ENCODE measurements around the gene TMEM63C. TPM values are rescaled to one million over a fixed set of nuclear protein-coding genes. Genes with fewer than 3 reads are reported as not detected.

The TMEM63C gene
- total RNA-seq, 4 donors from 2014 or later: 0.98 to 1.9 TPM; not detected in 2

DNA sequence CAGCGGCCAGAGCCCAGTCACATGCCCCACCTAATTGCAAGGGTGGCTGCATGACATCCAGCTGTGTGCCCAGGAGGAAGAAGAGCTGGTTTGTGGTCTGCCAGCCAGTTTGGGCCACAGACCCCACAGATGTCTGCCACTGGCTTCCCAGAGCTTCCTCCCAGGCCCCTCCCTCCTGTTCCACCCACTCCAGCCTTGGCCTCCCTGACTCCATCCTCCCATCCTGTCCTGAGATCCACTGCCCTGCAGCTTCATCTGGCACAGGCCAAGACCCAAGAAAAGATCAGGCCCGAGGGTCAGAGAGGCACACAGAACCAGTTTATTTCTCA is 83.6 kb downstream of the TMEM63C start:
- no peaks in the 10 kb centered on the region for H3K36me3 ChIP-seq
- H3K27me3 ChIP-seq: no peaks in the 10 kb centered on the region
- no peak for TF ChIP-seq POLR2A (IDR thresholded peaks at IDR 0.05)
- TF ChIP-seq, protein P1, sequence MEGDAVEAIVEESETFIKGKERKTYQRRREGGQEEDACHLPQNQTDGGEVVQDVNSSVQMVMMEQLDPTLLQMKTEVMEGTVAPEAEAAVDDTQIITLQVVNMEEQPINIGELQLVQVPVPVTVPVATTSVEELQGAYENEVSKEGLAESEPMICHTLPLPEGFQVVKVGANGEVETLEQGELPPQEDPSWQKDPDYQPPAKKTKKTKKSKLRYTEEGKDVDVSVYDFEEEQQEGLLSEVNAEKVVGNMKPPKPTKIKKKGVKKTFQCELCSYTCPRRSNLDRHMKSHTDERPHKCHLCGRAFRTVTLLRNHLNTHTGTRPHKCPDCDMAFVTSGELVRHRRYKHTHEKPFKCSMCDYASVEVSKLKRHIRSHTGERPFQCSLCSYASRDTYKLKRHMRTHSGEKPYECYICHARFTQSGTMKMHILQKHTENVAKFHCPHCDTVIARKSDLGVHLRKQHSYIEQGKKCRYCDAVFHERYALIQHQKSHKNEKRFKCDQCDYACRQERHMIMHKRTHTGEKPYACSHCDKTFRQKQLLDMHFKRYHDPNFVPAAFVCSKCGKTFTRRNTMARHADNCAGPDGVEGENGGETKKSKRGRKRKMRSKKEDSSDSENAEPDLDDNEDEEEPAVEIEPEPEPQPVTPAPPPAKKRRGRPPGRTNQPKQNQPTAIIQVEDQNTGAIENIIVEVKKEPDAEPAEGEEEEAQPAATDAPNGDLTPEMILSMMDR (IDR thresholded peaks at IDR 0.05): no peak
- H3K27ac ChIP-seq: no peak overlapping the region
- H3K9me3 ChIP-seq: no peaks in the 10 kb centered on the region
- H3K4me3 ChIP-seq: no peak overlapping the region
- intact Hi-C loops (cut with DNase I; ENCODE audit: low total_unique reads): no loop called here
- no peak for DNase-seq
- H3K4me1 ChIP-seq: no peaks in the 10 kb centered on the region

DNA sequence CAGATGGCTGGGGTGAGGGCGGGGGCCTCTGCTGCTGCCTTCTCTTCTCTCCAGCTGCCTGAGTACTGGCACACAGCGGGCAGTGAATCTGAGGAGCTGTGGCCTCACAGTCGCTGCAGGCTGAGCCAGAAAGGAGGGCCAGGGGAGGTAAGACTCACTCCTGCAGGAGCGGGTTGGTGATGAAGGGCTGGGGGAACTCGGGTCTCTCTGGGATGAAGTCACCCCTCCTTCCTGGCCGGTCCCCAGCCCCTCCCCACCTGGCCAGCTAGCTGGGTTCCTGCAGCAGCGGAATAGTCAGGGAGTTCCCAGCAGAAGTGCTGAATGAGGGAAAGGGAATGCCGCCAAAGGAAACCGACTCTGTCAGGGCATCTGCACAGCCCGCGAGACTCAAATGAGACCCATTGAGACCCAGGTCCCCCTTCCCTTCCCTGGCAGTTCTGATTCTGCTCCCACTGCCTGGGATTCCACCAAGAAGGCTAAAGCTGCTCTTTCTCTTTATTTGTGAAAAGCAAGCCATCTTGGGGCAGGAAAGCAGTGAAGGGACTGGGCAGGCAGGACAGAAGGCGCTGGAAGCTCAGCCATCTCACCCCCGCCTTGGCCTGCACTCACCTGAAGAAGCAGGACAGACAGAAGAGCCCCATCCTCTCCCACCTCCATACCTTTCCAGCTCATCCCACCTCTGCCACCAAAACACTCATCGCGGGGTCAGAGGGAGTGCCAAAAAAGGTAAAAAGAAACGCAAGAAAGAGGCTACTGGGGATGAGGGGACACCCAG is 84.2 kb downstream of the TMEM63C start:
- DNase-seq: no peak
- Histone ChIP-seq H3K27me3 (no peaks in the 10 kb centered on the region), H3K4me3 (no peak overlapping the region), H3K27ac (no peak overlapping the region), H3K4me1 (no peaks in the 10 kb centered on the region), H3K9me3 (no peaks in the 10 kb centered on the region), H3K36me3 (no peaks in the 10 kb centered on the region)
- TF ChIP-seq, protein P1 (IDR thresholded peaks at IDR 0.05): no peak
- no peak for TF ChIP-seq POLR2A (IDR thresholded peaks at IDR 0.05)
- intact Hi-C loops (cut with DNase I; ENCODE audit: low total_unique reads): no loop called here

DNA sequence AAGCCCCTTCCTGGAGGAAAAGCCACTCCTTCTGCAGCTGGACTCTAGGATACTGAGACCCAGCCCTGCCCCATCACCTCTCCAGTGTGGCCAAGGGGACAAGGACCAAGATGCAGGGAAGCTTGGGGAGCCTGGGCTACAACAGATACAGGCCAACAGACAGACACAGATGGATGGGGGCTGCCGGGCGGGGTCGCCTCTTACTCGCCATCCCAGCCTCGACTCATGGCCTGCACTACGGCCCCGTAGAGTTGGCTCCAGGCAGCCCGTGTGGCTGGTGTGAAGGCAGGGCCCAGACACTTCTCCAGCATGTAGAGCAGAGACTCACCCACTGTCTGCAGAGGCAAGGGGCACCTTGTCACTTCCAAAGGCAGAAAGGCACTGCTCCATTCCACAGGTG is 84.7 kb downstream of the TMEM63C start:
- TF ChIP-seq POLR2A (IDR thresholded peaks at IDR 0.05): no peak
- TF ChIP-seq, protein P1 (IDR thresholded peaks at IDR 0.05): no peak
- intact Hi-C loops (cut with DNase I; ENCODE audit: low total_unique reads): no loop called here
- Histone ChIP-seq H3K9me3 (no peaks in the 10 kb centered on the region), H3K36me3 (no peaks in the 10 kb centered on the region), H3K4me3 (no peak overlapping the region), H3K27ac (no peak overlapping the region), H3K4me1 (no peaks in the 10 kb centered on the region), H3K27me3 (peaks cover 0 to 3% of the 10 kb centered on the region in 2 donors)
- DNase-seq: no peak

DNA sequence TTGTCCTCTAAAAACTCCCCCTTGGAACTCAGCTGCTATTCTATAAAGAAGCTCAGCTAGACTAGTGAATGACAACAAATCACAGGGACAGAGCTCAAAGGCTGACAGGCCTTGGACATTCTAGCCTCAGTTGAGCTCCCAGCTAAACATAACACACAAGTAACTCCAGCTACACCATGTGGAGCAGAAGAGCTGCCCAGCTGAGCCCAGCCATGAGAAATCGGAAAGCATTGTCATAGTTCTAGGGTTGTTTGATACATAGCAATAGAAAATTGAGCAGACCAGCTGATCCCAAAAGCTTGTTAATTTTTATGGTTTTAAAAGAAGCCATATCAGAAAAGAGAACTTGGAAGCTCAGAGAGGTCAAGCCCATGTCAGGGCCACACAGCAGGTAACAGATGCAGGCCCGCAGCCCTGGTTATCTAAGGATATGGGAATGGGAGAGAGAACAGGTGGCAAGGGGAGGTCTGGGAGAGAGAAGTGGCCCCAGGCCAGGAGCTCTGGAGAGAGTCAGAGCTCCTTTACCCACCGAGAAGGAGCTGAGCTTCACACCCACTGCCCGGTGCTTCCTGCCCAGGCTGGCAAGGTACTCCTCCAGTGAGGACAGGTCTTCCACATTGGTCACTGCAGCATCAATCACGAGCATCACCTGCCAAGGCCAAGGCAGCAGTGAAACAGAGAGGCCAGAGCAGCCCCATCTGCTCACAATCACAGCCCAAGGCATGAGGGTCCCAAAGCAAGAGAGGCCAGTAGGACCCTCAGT is 86.5 kb downstream of the TMEM63C start:
- peaks cover 0 to 3% of the 10 kb centered on the region in 2 donors for H3K27me3 ChIP-seq

More for the DNA sequence above, 86.5 kb downstream of the TMEM63C start:
- Histone ChIP-seq H3K27ac (no peak overlapping the region), H3K9me3 (no peaks in the 10 kb centered on the region), H3K36me3 (no peaks in the 10 kb centered on the region), H3K4me3 (no peak overlapping the region), H3K4me1 (no peaks in the 10 kb centered on the region)
- DNase-seq: no peak
- intact Hi-C loops (cut with DNase I; ENCODE audit: low total_unique reads): no loop called here
- TF ChIP-seq POLR2A (IDR thresholded peaks at IDR 0.05): no peak
- TF ChIP-seq, protein P1 (IDR thresholded peaks at IDR 0.05): no peak
